ENCODE results near the gene AGAP3. TPM values are rescaled to one million over a fixed set of nuclear protein-coding genes. Genes with fewer than 3 reads are reported as not detected.

AGAP3 gene
- total RNA-seq, 2 donors from 2014 or later = 29.8 to 42.1 TPM

DNA sequence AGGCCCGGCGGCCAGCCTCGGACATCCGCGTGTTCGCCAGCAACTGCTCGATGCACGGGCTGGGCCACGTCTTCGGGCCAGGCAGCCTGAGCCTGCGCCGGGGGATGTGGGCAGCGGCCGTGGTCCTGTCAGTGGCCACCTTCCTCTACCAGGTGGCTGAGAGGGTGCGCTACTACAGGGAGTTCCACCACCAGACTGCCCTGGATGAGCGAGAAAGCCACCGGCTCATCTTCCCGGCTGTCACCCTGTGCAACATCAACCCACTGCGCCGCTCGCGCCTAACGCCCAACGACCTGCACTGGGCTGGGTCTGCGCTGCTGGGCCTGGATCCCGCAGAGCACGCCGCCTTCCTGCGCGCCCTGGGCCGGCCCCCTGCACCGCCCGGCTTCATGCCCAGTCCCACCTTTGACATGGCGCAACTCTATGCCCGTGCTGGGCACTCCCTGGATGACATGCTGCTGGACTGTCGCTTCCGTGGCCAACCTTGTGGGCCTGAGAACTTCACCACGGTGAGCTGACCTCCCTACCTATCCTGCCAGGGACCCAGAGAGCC, 37.3 kb upstream of the AGAP3 start:
- Histone ChIP-seq H3K27ac (no peak overlapping the region), H3K4me3 (no peak overlapping the region), H3K36me3 (peaks cover 9% of the 10 kb centered on the region), H3K27me3 (no peaks in the 10 kb centered on the region), H3K4me1 (peaks cover 0 to 18% of the 10 kb centered on the region in 2 donors), H3K9me3 (no peaks in the 10 kb centered on the region)
- no peak for DNase-seq (ENCODE audit: low spot score)
- TF ChIP-seq, protein P1, sequence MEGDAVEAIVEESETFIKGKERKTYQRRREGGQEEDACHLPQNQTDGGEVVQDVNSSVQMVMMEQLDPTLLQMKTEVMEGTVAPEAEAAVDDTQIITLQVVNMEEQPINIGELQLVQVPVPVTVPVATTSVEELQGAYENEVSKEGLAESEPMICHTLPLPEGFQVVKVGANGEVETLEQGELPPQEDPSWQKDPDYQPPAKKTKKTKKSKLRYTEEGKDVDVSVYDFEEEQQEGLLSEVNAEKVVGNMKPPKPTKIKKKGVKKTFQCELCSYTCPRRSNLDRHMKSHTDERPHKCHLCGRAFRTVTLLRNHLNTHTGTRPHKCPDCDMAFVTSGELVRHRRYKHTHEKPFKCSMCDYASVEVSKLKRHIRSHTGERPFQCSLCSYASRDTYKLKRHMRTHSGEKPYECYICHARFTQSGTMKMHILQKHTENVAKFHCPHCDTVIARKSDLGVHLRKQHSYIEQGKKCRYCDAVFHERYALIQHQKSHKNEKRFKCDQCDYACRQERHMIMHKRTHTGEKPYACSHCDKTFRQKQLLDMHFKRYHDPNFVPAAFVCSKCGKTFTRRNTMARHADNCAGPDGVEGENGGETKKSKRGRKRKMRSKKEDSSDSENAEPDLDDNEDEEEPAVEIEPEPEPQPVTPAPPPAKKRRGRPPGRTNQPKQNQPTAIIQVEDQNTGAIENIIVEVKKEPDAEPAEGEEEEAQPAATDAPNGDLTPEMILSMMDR (IDR thresholded peaks at IDR 0.05) = no peak

DNA sequence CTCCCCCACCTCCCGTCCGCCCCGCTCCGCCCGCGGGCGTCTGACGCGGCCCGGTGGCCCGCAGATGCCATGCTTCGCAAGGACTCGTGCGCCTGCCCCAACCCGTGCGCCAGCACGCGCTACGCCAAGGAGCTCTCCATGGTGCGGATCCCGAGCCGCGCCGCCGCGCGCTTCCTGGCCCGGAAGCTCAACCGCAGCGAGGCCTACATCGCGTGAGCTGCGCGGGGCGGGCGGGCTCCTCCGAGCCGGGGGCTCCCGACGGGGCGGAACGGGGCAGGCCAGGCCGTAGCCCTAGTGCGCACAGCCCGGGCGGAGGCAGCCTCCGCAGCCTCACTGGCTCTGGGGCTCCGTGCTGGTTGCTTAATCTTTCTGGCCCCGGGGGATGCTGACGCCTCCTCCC, 35.2 kb upstream of the AGAP3 start:
- TF ChIP-seq, protein P1 (IDR thresholded peaks at IDR 0.05) = no peak
- Histone ChIP-seq H3K9me3 (no peaks in the 10 kb centered on the region), H3K27ac (no peak overlapping the region), H3K27me3 (no peaks in the 10 kb centered on the region), H3K36me3 (no peaks in the 10 kb centered on the region), H3K4me1 (peaks cover 0 to 18% of the 10 kb centered on the region in 2 donors), H3K4me3 (peak overlapping the region in 1 of 2 donors; percentile 22)
- DNase-seq (ENCODE audit: low spot score) = no peak

DNA sequence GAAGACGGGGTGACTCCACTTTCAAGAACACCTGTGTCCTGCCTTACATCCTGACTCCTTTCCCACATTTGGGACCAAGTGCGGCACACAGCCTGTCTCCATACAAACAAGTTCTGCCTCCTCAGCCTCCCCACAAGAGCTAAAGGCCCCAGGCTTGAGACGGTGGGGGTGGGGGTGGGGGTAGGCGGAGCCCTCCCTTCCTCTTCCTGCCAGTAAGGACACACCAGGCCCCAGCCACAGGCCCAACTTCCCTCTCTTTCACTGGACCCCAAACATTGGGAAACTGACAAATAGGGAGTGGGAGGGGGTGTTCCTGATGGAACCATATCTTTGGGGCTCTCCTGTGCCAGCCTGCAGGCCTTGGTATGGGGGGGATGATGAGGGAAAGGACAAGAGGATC, 33.2 kb upstream of the AGAP3 start:
- Histone ChIP-seq H3K4me1 (peaks cover 0 to 17% of the 10 kb centered on the region in 2 donors), H3K27ac (no peak overlapping the region), H3K9me3 (no peaks in the 10 kb centered on the region), H3K27me3 (no peaks in the 10 kb centered on the region), H3K36me3 (no peaks in the 10 kb centered on the region), H3K4me3 (no peak overlapping the region)
- DNase-seq (ENCODE audit: low spot score) = no peak
- TF ChIP-seq, protein P1 (IDR thresholded peaks at IDR 0.05) = no peak

DNA sequence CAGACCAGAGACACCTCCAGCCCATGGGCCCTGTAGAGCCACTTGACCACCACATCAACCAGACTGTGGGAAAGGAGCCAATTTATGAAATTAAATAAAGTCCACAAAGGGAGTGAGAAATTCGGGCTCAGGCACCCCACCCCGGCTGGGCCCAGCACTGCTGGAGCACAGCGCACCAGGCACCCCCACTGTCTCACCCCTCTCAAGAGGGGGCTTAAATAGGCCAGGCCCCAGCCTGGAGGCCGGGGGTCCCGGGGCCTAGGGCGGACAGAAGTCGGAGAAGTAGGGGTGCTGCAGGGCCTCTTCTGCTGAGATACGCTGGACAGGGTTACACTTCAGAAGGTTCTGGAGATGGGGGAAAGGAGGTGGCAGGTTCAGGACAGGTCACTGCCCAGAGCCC, 32.5 kb upstream of the AGAP3 start:
- H3K27ac ChIP-seq = no peak overlapping the region
- TF ChIP-seq, protein P1 (IDR thresholded peaks at IDR 0.05) = no peak
- no peaks in the 10 kb centered on the region for H3K36me3 ChIP-seq
- no peak for DNase-seq (ENCODE audit: low spot score)
- H3K9me3 ChIP-seq = no peaks in the 10 kb centered on the region
- no peak overlapping the region for H3K4me3 ChIP-seq
- H3K27me3 ChIP-seq = no peaks in the 10 kb centered on the region
- peaks cover 0 to 24% of the 10 kb centered on the region in 2 donors for H3K4me1 ChIP-seq

DNA sequence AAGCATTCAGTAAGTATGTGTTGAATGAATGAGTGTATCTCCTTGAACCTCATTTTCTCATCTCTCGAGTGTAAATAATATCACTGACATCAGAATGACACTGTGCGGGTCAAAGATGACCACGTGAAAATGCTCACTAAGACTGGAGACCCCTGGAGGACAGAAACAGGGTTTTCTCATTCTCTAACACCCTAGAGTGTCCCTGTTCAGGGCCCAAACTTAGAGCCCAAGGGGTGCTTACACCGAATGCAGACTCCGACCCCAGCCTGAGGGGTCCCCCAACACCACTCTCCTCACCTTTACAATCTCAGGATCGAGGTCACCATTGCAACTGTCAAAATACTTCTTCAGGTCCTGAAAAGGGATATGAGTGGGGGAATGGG, 30.0 kb upstream of the AGAP3 start:
- Histone ChIP-seq H3K4me1 (peaks cover 0 to 36% of the 10 kb centered on the region in 2 donors), H3K4me3 (no peak overlapping the region), H3K36me3 (no peaks in the 10 kb centered on the region), H3K9me3 (no peaks in the 10 kb centered on the region), H3K27ac (no peak overlapping the region), H3K27me3 (no peaks in the 10 kb centered on the region)
- TF ChIP-seq, protein P1 (IDR thresholded peaks at IDR 0.05) = no peak
- no peak for DNase-seq (ENCODE audit: low spot score)

Data from right atrium auricular region (tissue), 2 donors.